Measurements from ENCODE around the gene DIS3L. TPM values are rescaled to one million over a fixed set of nuclear protein-coding genes. Genes with fewer than 3 reads are reported as not detected.

The DIS3L gene
- total RNA-seq, 1 experiment from 2014 or later, result 32.9 TPM

DNA sequence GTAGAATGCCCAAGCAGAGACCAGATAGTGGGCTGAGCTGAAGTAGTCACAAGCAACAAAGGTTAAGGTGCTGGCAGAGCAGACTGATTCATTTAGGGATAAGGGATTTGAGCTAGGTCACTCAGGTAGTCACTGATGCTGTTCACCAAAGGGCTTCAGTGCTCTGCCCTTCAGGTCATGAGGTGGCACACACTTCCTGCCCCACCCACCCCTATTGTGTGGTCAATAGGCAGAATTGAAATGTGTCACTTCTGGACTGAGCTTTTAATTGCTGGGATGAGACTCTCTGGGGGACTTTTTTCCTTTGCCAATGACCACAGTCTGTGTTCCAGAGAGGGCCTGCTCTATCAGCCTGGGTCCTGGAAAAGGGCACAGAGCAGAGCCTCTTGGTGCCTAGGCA lies 2.9 kb upstream of the DIS3L start (continued):
- TF ChIP-seq, protein P1, sequence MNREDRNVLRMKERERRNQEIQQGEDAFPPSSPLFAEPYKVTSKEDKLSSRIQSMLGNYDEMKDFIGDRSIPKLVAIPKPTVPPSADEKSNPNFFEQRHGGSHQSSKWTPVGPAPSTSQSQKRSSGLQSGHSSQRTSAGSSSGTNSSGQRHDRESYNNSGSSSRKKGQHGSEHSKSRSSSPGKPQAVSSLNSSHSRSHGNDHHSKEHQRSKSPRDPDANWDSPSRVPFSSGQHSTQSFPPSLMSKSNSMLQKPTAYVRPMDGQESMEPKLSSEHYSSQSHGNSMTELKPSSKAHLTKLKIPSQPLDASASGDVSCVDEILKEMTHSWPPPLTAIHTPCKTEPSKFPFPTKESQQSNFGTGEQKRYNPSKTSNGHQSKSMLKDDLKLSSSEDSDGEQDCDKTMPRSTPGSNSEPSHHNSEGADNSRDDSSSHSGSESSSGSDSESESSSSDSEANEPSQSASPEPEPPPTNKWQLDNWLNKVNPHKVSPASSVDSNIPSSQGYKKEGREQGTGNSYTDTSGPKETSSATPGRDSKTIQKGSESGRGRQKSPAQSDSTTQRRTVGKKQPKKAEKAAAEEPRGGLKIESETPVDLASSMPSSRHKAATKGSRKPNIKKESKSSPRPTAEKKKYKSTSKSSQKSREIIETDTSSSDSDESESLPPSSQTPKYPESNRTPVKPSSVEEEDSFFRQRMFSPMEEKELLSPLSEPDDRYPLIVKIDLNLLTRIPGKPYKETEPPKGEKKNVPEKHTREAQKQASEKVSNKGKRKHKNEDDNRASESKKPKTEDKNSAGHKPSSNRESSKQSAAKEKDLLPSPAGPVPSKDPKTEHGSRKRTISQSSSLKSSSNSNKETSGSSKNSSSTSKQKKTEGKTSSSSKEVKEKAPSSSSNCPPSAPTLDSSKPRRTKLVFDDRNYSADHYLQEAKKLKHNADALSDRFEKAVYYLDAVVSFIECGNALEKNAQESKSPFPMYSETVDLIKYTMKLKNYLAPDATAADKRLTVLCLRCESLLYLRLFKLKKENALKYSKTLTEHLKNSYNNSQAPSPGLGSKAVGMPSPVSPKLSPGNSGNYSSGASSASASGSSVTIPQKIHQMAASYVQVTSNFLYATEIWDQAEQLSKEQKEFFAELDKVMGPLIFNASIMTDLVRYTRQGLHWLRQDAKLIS (CRISPR knock-in tag; IDR thresholded peaks at IDR 0.05; ENCODE audit: borderline replicate concordance), result no peak
- TF ChIP-seq CREM (CRISPR knock-in tag; IDR thresholded peaks at IDR 0.05) (no peak), FOXP1 (CRISPR knock-in tag; IDR thresholded peaks at IDR 0.05; ENCODE audit: borderline replicate concordance) (no peak), GRHL2 (CRISPR knock-in tag; IDR thresholded peaks at IDR 0.05; ENCODE audit: insufficient replicate concordance, severe bottlenecking) (no peak), ZNF263 (CRISPR knock-in tag; IDR thresholded peaks at IDR 0.05; ENCODE audit: low read depth) (no peak), CREB1 (CRISPR knock-in tag; IDR thresholded peaks at IDR 0.05) (no peak), ZNF423 (CRISPR knock-in tag; IDR thresholded peaks at IDR 0.05) (no peak), IRF2 (CRISPR knock-in tag; IDR thresholded peaks at IDR 0.05; ENCODE audit: borderline replicate concordance, low read depth) (no peak)
- TF ChIP-seq, protein P2, sequence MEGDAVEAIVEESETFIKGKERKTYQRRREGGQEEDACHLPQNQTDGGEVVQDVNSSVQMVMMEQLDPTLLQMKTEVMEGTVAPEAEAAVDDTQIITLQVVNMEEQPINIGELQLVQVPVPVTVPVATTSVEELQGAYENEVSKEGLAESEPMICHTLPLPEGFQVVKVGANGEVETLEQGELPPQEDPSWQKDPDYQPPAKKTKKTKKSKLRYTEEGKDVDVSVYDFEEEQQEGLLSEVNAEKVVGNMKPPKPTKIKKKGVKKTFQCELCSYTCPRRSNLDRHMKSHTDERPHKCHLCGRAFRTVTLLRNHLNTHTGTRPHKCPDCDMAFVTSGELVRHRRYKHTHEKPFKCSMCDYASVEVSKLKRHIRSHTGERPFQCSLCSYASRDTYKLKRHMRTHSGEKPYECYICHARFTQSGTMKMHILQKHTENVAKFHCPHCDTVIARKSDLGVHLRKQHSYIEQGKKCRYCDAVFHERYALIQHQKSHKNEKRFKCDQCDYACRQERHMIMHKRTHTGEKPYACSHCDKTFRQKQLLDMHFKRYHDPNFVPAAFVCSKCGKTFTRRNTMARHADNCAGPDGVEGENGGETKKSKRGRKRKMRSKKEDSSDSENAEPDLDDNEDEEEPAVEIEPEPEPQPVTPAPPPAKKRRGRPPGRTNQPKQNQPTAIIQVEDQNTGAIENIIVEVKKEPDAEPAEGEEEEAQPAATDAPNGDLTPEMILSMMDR (IDR thresholded peaks at IDR 0.05), result no peak
- TF ChIP-seq, protein P3, sequence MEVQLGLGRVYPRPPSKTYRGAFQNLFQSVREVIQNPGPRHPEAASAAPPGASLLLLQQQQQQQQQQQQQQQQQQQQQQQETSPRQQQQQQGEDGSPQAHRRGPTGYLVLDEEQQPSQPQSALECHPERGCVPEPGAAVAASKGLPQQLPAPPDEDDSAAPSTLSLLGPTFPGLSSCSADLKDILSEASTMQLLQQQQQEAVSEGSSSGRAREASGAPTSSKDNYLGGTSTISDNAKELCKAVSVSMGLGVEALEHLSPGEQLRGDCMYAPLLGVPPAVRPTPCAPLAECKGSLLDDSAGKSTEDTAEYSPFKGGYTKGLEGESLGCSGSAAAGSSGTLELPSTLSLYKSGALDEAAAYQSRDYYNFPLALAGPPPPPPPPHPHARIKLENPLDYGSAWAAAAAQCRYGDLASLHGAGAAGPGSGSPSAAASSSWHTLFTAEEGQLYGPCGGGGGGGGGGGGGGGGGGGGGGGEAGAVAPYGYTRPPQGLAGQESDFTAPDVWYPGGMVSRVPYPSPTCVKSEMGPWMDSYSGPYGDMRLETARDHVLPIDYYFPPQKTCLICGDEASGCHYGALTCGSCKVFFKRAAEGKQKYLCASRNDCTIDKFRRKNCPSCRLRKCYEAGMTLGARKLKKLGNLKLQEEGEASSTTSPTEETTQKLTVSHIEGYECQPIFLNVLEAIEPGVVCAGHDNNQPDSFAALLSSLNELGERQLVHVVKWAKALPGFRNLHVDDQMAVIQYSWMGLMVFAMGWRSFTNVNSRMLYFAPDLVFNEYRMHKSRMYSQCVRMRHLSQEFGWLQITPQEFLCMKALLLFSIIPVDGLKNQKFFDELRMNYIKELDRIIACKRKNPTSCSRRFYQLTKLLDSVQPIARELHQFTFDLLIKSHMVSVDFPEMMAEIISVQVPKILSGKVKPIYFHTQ (CRISPR knock-in tag; IDR thresholded peaks at IDR 0.05), result no peak

DNA sequence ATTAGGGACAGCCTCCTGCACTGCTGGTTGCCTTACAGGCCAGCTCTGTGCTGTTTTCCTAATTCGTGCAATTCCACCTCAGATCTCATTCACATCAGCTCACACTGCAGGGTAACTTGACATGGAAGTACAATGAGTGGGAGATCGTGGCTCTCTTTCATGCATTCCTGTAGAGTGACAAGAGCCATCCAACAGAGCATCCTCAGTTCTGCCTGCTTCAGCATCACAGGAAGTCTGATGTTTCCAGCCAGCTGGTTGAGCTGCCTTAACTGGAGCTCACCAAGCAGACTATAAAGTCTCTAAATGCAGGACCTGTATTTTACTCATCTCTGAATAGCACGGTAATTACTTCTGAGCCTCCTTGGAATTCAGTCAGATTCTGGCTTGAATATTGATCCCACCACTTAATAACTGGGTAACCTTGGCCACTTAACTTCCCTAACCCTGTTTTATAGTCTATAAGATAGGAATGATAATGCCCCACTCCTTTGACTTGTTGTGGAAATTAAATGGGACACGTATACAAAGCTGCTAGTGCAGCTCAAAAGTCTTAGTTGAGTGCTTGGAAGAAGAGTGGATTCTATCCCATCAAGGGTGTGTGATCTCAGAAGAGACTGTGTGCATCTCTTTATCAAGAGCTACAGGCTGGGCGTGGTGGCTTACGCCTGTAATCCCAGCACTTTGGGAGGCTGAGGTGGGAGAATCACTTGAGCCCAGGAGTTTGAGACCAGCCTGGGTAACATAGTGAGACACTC lies 1.4 kb upstream of the DIS3L start:
- no peak for ATAC-seq
- POLR2A ChIA-PET, result no interaction called here
- DNase-seq (ENCODE audit: low spot score), result no peak

More for the DNA sequence above, 1.4 kb upstream of the DIS3L start:
- Mint-ChIP-seq H3K27ac (no peak overlapping the region), H3K4me3 (peak overlapping the region; percentile 72), H3K4me1 (peaks cover 35% of the 10 kb centered on the region), H3K9me3 (no peaks in the 10 kb centered on the region), H3K36me3 (peaks cover 3% of the 10 kb centered on the region; the same call in 1 of the 2 replicates), H3K27me3 (ENCODE audit: low read depth) (no peaks in the 10 kb centered on the region)
- CTCF ChIA-PET, result interaction anchor here (0.5 to 1.9 kb wide), 7 partner anchors 39 to 1029 kb away, joined by 3 to 8 read pairs (median 3); partner anchors contain the start of gene MEGF11
- TF ChIP-seq ZNF317 (CRISPR knock-in tag; IDR thresholded peaks at IDR 0.05; ENCODE audit: borderline replicate concordance, low read depth), result no peak
- TF ChIP-seq, protein P4, sequence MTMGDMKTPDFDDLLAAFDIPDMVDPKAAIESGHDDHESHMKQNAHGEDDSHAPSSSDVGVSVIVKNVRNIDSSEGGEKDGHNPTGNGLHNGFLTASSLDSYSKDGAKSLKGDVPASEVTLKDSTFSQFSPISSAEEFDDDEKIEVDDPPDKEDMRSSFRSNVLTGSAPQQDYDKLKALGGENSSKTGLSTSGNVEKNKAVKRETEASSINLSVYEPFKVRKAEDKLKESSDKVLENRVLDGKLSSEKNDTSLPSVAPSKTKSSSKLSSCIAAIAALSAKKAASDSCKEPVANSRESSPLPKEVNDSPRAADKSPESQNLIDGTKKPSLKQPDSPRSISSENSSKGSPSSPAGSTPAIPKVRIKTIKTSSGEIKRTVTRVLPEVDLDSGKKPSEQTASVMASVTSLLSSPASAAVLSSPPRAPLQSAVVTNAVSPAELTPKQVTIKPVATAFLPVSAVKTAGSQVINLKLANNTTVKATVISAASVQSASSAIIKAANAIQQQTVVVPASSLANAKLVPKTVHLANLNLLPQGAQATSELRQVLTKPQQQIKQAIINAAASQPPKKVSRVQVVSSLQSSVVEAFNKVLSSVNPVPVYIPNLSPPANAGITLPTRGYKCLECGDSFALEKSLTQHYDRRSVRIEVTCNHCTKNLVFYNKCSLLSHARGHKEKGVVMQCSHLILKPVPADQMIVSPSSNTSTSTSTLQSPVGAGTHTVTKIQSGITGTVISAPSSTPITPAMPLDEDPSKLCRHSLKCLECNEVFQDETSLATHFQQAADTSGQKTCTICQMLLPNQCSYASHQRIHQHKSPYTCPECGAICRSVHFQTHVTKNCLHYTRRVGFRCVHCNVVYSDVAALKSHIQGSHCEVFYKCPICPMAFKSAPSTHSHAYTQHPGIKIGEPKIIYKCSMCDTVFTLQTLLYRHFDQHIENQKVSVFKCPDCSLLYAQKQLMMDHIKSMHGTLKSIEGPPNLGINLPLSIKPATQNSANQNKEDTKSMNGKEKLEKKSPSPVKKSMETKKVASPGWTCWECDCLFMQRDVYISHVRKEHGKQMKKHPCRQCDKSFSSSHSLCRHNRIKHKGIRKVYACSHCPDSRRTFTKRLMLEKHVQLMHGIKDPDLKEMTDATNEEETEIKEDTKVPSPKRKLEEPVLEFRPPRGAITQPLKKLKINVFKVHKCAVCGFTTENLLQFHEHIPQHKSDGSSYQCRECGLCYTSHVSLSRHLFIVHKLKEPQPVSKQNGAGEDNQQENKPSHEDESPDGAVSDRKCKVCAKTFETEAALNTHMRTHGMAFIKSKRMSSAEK (CRISPR knock-in tag; IDR thresholded peaks at IDR 0.05; ENCODE audit: borderline replicate concordance), result no peak
- TF ChIP-seq, protein P5, sequence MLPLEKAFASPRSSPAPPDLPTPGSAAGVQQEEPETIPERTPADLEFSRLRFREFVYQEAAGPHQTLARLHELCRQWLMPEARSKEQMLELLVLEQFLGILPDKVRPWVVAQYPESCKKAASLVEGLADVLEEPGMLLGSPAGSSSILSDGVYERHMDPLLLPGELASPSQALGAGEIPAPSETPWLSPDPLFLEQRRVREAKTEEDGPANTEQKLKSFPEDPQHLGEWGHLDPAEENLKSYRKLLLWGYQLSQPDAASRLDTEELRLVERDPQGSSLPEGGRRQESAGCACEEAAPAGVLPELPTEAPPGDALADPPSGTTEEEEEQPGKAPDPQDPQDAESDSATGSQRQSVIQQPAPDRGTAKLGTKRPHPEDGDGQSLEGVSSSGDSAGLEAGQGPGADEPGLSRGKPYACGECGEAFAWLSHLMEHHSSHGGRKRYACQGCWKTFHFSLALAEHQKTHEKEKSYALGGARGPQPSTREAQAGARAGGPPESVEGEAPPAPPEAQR (CRISPR knock-in tag; IDR thresholded peaks at IDR 0.05), result no peak
